GM18519 (cell line): Measurements from ENCODE around the gene KIF16B.
"Not testable (repeated sequence)": the region's sequence is repeated elsewhere in the genome, so short reads cannot be mapped to it uniquely, and the experiment has no call there.

Experiments used
- ATAC-seq: cut with Tn5 transposase; IDR thresholded peaks from one replicate; pipeline ENCODE4 v1.9.1; 2021; ENCODE audit warnings: mild to moderate bottlenecking, moderate library complexity; ENCODE audit not compliant: unreplicated experiment, low FRiP score

KIF16B gene

DNA sequence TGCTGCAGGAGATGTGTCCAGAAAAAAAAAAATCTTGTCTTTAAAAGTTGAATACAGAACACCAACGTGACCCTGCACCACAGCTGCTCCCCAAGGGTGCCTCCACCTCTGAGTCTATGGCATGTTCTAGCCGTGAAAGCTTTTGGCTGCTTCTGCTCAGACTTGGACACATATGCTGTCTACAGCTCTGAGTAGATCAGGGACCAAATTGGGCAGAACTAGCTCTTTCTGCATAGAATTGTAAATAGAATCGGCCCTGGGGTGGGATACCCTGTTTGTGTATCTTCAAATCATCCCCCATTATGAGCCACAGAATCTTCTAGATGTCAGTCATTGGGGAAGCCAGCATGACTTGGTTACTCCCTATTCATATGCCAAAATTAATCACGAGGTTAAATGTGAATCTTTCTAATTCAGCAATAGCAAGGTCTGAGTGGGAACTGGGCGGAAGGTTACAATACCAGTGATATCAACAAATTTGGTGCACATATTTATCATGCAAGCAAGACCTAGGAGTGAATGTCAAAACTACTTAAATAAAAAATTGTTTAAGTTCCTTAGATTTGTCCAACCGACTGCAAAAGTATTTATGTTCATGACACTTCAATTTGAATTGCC is 302.8 kb downstream of the KIF16B start:
- no peak for ATAC-seq

DNA sequence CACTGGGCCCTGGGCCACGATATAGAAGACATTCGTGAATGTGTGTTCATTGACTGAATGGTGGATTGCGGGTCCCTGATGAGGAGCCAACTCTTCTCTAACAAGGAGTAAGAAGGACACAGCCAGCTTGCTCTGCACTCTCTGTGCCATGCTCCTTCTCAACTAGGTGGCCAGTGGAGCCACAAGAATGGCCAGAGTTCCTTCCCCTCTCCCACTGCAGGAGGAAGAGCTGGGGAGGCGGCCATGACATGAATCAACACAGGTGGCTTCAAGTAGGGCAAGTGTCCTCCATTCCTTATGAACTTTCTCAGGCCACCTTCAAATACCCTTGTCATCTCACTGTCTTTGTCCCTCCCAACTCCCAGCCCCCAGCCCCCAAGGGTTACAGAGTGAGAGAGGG is 305.7 kb downstream of the KIF16B start:
- no peak for ATAC-seq

DNA sequence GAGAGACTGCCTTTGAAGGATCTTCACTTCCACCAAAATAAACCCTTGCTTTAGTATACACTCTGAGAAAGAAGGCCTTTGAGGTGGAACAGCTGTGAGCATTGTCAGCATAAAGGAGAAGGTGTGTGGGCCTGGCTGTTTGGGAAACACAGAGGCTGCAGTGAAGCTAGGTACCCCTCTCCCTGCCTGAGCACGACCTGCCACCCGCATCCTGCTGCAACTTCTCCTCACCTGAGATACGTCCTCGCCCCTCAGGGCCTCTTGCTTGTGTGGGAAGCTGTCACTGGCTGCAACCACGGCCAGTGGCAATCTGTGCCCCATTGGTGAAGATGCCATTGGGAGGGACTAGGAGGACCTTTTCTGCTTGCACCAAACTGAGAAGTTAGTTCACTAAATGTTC is 307.9 kb downstream of the KIF16B start:
- ATAC-seq = no peak

DNA sequence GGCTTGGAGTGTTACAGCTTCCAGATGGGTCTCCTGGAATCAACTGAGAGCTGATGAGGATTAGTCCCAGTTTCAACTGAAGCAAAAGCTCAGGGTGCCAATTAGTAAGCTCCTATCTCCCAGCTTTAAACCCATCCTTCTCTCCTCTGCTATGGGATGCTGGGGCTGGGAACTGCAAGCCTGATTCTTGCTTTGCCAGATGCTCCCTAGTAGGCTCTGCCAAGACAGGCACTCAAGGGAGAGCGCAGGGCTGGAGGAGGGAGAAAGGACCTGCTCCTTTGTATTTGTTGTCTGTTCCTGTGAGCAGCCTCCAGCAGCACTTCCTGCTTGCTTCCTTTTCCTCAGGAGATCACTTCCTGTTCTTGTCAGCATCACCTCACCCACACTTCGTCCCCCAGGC is 309.7 kb downstream of the KIF16B start:
- ATAC-seq = no peak

DNA sequence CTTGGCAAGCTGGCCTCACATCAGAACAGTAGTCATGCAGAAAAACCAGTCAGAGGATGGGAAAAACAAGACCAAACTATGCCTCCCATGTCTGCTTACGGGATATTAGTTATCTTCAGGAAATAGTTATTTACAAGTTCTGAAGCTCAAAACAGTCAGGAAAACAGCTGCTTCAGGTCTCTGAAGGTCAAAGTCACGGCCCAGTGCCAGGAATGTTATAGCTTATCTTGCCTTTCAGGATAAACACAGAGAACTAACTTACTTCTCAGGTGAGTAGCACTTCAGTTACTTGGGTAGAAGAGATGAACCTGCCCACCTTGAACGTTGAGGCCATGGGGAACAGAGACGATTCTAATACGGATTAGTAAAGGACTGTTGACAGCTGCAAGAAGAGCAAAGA is 310.7 kb downstream of the KIF16B start:
- no peak for ATAC-seq

DNA sequence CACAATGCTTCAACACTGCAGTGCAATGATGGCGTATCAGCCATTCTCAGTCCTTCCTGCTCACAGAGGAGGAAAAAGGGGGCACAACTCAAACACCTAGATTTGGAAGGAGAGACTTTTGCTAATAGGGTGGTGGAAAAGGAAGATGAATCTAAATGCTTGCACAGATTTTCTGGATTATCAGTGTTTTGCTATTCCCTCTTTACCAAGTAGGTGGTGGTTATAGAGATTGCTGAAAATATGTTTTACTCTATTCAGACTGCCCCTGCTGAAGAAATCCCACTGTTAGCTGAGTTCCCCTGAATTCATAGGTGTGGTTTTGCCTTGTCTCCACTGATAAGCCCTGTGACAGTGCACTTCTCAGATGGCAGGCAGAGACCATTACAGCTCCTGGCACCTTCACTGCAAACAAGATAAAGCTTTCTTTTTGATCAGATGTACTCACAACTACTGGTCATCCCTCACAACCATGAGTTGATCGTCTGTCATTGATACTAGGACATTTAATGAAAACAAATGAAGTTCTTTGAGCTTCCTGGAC is 311.4 kb downstream of the KIF16B start:
- no peak for ATAC-seq

DNA sequence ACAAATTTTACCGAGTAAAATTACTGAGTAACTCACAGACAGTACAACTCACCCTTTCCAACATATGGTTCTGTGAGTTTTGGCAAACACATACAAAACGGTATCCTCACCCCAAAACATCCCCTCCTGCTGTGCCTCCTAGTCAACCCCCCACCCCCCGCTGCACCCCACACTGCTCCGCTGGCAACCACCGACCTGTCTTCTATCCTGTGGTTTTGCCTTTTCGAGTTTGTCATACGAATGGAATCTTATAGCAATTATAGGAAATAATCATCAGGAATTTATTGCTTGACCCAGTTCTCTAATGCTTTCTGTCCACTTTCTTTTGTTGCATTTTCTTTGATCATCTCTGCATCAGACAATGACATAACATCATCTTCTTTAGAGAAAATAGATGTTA is 312.3 kb downstream of the KIF16B start:
- no peak for ATAC-seq

DNA sequence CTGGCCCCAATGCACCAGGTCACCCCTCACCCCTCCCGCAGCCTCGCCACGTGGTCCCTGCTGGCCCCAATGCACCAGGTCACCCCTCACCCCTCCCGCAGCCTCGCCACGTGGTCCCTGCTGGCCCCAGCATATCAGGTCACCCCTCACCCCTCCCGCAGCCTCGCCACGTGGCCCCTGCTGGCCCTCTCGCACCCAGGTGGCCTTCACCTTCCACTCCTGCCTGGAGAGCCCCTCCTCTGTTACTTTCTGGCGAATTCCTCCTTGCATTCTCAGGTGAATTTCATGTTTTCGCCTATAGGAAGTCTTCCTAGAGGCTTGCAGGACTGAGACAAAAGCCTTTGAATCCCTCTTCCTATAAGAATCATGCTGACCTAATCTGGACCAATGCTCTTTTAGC is 313.1 kb downstream of the KIF16B start:
- not testable (repeated sequence) for ATAC-seq

DNA sequence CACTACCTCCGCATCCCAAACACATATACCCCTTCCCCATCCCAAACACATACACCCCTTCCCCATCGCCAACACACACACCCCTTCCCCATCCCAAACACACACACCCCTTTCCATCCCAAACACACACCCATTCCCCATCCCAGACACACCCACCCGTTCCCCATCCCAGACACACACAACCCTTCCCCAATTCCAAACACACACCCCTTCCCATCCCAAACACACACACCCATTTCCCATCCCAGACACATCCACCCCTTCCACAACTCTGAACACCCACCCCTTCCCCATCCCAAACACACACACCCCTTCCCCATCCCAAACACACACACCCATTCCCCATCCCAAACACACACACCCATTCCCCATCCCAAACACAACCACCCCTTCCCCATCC is 314.5 kb downstream of the KIF16B start:
- ATAC-seq = no peak

DNA sequence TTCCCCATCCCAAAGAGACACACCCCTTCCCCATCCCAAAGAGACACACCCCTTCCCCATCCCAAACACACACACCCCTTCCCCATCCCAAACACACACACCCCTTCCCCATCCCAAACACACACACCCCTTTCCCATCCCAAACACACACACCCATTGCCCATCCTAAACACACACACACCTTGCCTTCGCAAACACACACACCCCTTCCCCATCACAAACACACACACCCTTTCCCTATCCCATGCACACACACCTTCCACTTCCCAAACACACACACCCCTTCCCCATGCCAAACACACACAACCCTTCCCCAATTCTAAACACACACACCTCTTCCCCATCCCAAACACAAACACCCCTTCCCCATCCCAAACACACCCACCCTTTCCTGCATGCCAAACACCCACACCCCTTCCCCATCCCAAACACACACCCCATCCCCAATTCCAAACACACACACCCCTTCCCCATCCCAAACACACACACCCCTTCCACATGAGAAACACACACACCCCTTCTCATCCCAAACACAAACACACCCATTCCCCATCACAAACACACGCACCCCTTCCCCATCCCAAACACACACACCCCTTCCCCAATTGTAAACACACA is 315.3 kb downstream of the KIF16B start:
- ATAC-seq = no peak

DNA sequence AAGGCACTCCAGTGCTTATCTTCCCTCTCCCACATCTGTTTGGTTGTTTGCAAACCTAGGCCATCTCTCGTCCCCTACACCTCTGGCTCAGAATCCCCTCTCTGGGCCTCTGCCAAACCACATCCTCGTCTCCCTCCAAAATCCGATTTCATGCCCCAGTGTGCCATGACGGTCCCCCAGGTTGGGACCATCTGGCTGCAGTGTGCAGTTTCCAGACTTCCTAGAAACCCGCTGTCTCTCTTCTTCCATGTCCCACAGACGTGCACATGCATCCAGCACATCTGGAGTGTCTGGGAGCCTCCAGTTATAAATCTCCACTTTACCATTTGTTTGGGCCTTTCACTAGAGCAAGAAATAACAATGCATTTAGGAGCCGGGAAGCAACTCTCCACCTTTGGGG is 316.2 kb downstream of the KIF16B start:
- no peak for ATAC-seq

DNA sequence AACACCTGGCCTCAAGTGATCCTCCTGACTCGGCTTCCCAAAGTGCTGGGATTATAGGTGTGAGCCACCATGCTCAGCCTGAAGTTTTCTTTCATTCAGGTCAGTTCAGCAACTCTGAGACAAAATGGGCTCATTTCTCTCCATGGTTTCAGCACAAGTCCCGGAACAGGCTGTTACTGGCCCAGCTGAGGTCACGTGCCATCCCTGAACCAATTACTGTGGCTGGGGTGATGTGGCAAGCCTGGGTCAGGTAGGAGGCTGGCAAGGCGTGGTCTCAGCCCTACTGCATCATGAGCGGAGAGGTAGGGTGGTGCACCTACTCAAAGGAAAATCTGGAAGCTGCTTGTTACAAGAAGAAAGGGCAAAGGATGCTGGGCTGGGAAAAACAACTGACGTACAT is 326.4 kb downstream of the KIF16B start:
- ATAC-seq = no peak

DNA sequence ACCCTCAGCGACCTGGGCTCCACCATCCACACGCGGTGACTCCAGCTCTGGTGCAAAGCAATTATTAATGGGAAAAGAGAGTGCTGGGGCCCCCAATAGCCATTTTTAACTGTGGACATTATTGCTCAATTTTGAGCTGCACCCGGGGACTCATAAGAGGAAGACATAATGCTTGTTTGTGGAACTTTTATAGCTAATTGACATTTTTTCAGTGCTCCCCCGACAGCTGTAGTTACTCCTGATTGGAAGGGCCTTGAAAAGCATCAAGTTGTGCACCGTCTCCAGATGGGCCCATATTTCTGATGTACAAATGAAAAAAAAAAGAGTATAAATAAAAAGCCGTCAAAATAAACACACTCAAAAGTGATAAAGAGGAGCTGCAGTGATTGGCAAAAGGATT is 327.0 kb downstream of the KIF16B start:
- ATAC-seq = no peak

DNA sequence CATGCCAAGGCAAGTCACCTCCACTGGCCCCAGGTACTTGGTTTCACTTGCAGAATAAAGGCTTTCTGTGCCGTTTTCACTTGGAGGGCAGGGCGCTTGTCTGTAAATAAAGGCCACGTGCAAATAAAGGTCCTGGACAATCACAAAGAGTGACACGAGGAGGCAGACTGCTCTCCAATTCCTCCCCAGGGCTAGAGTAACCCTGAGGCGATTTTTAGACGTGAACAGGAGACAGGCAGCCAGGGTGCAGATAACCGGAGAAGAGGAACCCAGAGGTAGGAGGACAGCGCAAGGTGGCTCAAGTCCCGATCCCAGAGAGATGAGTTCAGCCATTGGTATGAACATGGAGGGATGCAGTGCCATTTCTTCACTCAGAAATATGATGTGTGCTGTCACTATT is 327.4 kb downstream of the KIF16B start:
- ATAC-seq = no peak

DNA sequence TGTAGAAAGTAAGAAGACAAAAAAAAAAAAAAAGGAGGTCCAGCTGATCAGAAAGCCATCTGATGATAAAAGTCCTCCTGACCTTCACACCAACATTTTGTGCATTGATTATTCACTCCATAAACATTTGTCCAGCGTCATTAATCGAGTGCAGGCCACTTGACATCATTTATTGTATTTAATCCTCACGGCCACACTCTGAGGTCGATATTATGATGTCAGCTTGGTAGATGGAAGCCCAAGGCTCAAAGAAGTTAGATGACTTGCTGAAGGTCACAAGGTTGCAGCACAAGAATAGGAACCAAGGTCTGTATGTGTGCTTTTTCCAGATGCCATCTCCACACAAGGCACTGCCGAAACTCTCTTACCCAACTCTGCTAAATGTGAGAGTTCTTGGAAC is 328.4 kb downstream of the KIF16B start:
- no peak for ATAC-seq

DNA sequence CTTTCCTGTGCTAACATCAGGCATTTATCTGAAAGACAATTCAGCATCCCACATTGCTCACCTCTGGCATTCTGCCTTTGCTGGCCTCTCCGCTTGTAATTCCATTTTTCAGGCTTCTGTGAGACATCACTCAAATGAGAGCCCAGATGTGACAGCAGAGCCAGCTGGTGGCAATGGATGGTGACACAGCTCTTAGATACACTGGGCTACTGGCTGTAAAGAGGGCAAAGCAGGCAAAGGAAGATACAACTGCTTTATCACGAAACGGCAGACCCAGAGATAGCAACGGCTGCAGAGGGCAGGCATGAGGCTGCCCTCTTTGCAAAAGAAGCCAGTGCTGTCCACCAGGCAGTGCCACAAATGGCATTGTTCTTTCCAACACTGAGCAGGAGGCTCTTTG is 329.8 kb downstream of the KIF16B start:
- no peak for ATAC-seq

DNA sequence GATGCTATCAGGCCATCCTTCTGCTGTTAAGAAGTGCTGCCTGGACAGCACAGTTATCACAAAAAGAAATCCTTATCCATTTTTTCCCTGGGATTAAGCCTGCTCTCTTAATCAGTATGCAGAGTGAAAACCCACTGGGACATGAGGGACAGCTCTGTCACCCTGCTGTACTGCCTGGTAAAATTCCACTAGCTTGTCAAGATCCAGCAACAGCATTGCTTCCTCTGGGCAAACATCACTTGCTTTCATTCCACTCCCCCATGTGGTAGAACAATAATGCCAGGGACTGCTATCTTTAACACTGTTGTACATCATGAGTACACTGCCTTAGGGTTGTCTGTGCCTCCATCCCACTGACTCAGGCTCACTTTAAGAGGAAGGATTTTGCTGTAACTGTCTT is 331.3 kb downstream of the KIF16B start:
- ATAC-seq = no peak

DNA sequence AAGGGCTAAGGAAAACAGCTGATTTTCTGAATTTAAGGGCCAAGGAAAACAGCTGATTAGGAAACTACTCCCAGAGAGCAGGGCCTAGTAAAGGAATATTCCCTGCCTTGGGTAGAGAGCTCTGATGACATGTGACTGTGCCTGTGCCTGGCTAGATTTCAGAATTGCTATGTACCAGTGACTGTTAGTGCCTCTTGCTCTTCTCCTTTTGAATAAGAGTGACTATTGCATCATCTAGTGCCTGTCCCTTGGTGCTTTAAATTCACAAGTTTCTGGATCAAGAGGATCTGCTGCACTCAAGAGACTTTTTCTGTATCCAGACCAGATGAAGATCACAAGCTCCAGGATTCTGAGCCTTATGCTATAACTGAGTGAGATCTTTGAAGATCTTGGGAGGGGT is 332.9 kb downstream of the KIF16B start:
- ATAC-seq = no peak

DNA sequence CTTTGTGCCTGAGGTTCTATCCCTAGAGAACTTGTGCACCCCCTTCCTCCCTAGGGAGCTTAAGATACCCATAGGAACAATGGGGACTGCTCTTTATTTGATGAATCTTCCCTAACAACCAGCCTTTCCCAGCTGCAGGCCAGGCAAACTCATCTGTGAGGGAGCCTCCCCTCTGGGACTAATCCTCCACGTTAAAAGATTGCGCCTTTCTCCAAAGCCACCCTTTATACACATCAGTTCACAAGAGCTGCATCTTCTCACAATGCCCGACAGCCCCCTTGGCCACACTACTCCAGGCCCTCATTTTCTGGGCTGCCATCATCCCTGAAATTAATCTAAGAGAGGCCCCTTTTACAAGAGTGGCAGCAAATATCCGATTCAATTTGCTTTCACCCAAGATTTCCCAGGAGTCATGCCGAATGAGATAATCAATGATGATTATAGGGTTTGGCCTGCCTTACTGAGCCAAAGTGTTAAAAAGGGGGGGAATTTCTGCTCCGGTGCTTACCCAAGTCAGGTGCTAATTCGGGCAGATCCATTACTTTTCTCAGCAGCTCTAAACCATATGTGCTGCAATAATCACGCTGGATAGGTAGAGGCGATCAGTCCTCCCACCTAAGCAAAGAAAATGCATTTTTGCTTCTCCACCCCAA is 336.5 kb downstream of the KIF16B start:
- no peak for ATAC-seq

DNA sequence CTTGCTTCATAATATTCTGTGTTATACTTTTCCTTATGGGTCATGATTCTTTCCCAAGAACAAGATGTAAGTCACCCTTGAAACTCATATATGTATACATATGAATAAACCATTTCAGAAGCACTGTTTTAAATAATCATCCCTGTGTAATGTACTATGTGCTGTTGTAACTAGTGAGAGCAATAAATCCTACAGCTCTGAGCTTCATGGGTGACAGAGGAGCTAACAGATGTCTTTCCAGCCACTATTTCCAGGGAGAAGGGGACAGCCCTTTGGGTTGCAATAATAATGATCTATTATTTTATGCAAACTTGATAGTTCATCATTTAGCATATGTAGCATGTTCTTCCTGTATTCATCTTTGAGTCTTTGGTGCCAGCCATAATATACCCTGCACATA is 342.8 kb downstream of the KIF16B start:
- no peak for ATAC-seq

DNA sequence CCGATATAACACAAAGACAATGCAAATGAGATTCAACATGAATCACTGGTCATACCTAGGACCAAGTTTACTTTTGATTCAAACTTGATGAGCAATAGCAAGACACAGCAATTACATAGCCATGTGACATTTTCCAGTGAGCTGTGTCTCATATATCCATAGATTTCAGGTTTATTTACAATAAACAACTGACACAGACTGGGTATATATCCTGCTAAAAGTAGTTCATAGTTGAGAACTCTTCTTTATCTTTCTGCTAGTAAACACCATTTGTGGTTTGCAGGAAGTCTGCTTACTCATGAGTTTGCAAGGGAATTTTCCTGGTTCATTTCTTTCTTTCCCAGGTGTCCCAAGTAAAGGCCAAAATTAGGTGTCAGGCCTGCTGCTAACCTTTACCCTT is 343.4 kb downstream of the KIF16B start:
- ATAC-seq = no peak

DNA sequence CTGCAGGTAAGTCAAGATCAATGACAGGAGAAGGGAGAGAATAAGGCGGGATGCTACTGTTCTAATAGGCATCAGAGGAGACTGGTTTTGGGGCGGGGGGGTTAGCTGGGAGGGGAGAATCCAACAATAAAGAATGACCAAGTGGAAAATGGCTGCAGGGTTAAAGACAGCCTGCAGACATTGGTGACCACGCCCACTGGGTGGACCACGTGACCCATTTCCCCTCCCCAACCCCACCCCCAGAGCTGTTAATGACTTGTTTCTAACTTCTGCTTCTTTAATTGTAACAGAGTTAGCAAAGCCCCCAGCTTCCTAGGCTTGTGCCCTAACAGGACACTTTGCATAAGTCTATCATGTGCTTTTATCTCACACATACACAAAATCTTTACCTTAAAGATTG is 344.5 kb downstream of the KIF16B start:
- ATAC-seq = no peak
